NOMO-1 (cell line): Measurements from ENCODE around the gene NLGN4X.

Experiments used
- DNase-seq, 2 experiments: peaks; one replicate each; lab custom pipeline; 2025; ENCODE audit not compliant: unreplicated experiment in 2 of 2; lab: John Stamatoyannopoulos, UW

The NLGN4X gene

DNA sequence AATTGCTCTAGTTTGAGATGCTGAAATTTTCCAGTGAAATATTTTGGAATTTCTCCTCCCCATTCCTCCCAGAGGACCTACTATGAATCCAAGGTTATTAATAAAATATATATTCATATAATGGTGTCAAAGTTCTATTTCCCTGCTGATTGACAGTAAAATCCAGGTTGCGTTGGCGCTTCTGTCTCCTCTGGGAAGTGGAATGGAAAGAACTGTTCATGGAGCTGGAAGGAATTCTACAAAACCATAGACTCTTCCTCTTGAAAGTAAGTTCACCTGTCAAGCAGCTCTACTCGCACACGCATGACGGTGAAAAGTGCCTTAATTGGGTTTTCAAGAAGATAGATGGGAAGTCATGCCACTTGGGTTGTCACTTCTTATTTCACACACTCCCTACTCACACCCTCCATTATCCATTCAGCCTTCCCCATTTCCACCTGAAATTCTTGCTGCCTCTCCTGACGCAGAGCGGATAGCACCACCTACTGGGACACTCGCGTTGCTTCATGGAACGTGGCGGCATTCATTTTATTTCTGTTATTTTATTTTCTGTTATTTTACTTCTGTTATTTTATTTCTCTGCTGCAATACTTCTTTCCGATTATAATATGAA is 351.6 kb downstream of the NLGN4X start:
- peak; percentile 9 to 25 for DNase-seq

GRCh38 chrX:5870238-5870637 is 358.4 kb downstream of the NLGN4X start:
- no peak for DNase-seq

DNA sequence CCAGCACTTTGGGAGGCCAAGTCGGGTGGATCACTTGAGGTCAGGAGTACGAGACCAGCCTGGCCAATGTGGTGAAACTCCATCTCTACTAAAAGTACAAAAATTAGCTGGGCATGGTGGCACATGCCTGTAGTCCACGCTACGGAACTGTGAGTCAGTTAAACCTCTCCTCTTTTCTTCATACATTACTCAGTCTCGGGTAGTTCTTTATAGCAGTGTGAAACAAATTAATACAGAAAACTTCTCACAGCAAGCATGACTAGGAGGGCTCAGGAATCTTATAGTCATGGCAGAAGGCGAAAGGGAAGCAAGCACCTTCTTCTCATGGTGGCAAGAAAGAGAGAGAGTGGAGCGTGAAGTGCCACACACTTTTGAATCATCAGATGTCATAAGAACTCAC is 358.9 kb downstream of the NLGN4X start:
- no peak for DNase-seq

DNA sequence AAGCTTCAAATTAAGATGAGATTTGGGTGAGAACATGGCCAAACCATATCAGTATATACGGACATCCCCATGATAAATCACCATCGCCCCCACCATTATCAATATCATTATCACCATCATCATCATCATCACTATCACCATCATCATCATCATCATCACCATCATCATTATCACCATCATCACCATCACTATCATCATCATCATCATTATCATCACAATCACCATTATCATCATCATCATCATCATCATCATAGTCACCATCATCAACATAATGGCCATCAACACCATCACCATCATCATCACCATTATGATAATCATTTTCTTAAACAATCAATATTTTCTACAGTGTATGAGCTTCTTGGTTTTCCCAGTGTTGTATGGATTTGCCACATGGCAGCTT is 360.9 kb downstream of the NLGN4X start:
- no peak for DNase-seq

DNA sequence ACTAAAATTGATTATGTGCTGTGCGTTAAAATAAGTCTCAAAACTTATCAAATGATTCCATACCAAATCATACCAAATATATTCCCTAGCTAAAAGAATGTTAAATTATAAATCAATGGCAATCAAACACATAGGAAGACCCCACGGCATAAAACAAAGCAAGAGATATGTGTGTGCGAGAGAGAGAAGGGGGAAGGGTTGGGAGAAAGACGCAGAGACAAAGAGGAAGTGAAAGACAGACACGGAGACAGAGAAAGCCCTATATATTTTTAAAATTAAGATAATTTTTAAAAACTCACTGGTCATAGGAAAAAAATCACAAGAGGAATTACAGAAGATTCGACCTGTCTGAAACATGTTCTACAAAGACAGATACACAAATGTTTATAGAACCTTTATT is 371.4 kb downstream of the NLGN4X start:
- peak; percentile 26 to 68 for DNase-seq

DNA sequence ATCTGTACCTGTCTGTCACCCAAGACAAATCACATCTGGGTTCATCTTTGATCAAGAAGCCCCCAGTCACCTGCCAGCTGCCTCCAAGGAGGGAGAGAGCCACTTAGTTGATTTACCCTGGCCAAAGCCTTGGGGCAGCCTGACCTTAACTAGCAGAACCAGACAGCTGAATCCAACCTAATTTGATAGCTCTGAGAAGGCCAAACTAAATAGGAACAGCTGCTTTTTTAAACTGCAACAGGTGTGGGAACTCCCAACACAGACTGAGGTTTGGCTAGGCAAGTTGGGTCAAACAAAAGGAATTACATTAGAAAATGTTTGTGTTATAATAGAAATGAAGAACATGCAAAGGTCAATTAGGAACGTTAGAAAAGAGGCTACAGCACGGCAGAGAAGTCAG is 375.7 kb downstream of the NLGN4X start:
- no peak for DNase-seq

DNA sequence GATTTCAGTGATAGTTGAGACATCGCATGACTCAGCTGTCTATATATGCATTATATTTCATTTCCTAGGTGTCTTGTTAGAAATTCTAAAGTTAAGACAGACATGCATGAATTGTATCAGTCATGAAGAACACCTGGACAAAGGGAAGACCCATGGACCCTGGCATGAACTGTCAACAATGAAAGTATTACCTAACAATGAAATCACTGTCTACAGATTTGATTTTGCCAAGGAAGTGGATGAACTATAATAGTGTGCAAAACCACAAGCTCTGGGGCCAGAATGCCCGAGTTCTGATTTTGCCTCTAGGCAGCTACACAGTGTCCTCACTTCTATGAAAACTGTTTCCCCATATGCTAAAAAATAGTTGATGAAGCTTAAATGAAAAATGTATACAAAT is 386.1 kb downstream of the NLGN4X start:
- DNase-seq, result no peak
